ENCODE results near the gene AMER3.

The AMER3 gene

GRCh38 chr2:130765464-130765863 lies 10.1 kb downstream of the AMER3 start:
- TF ChIP-seq CTCF (IDR thresholded peaks at IDR 0.05; ENCODE audit: borderline replicate concordance, control extremely low read depth, extremely low read depth, insufficient read depth, missing control alignments): no peak
- no peak for DNase-seq (ENCODE audit: low spot score)
- in situ Hi-C loops (cut with MboI; ENCODE audit: low sequenced_read_pairs, unreplicated experiment): no loop called here

GRCh38 chr2:130766037-130766436 lies 10.7 kb downstream of the AMER3 start:
- no peak for DNase-seq (ENCODE audit: low spot score)
- TF ChIP-seq CTCF (IDR thresholded peaks at IDR 0.05; ENCODE audit: borderline replicate concordance, control extremely low read depth, extremely low read depth, insufficient read depth, missing control alignments): no peak
- in situ Hi-C loops (cut with MboI; ENCODE audit: low sequenced_read_pairs, unreplicated experiment): no loop called here

GRCh38 chr2:130766711-130767407 lies 11.5 kb downstream of the AMER3 start:
- in situ Hi-C loops (cut with MboI; ENCODE audit: low sequenced_read_pairs, unreplicated experiment): no loop called here
- DNase-seq (ENCODE audit: low spot score): no peak
- TF ChIP-seq CTCF (IDR thresholded peaks at IDR 0.05; ENCODE audit: borderline replicate concordance, control extremely low read depth, extremely low read depth, insufficient read depth, missing control alignments): no peak

- DNase-seq (ENCODE audit: low spot score): no peak
- in situ Hi-C loops (cut with MboI; ENCODE audit: low sequenced_read_pairs, unreplicated experiment): no loop called here
- TF ChIP-seq CTCF (IDR thresholded peaks at IDR 0.05; ENCODE audit: borderline replicate concordance, control extremely low read depth, extremely low read depth, insufficient read depth, missing control alignments): no peak
Observed at GRCh38 chr2:130767408-130767775, 12.1 kb downstream of the AMER3 start.

GRCh38 chr2:130768191-130768855 lies 13.0 kb downstream of the AMER3 start:
- DNase-seq (ENCODE audit: low spot score): no peak
- in situ Hi-C loops (cut with MboI; ENCODE audit: low sequenced_read_pairs, unreplicated experiment): no loop called here

GRCh38 chr2:130769343-130769907 lies 14.1 kb downstream of the AMER3 start:
- no peak for DNase-seq (ENCODE audit: low spot score)
- in situ Hi-C loops (cut with MboI; ENCODE audit: low sequenced_read_pairs, unreplicated experiment): no loop called here
- TF ChIP-seq CTCF (IDR thresholded peaks at IDR 0.05; ENCODE audit: borderline replicate concordance, control extremely low read depth, extremely low read depth, insufficient read depth, missing control alignments): no peak

More at GRCh38 chr2:130768191-130768855, 13.0 kb downstream of the AMER3 start:
- no peak for TF ChIP-seq CTCF (IDR thresholded peaks at IDR 0.05; ENCODE audit: borderline replicate concordance, control extremely low read depth, extremely low read depth, insufficient read depth, missing control alignments)
